ENCODE data around the gene THOP1.

DNA sequence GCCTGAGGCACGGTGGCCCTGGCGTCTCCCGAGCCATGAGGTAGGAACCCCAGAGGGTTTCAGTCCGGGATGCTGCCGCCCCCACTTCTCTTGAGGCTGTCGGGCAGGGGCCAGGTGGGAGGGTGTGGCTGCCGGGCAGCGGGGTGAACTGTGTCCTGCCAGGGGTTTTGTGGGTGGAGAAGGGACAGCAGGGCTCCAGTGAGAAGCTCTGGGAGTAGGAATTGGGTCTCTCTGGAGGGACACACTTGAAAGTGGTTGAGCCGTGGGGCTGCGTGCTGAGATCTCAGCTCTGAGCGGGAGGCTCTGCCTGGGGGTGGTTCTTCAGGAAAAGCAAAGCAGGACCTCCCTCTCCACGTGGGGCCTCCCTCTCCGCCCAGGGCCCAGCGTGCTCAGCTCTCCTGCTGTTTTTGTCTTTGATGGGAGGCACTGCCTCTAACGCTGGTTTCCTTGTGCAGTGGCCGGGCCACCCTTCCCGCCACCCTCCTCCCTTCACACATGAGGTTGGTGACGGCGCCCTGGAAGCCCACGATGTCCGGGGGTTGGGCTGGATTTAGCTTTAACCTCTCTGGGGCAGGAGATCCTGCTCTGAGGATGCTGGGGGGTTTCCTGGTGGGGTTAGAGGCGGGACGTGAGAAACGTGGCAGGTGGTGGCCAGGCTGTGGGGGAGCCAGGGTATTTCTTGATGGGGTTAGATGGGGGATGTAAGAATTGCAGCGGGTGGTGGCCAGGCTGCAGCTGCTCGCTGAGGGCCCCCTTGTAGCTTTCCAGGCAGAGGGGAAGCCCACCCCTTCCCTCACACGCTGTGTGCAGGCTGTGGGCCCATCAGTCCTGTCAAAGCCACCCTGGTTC is 19.1 kb downstream of the THOP1 start:
- TF ChIP-seq, protein P1, sequence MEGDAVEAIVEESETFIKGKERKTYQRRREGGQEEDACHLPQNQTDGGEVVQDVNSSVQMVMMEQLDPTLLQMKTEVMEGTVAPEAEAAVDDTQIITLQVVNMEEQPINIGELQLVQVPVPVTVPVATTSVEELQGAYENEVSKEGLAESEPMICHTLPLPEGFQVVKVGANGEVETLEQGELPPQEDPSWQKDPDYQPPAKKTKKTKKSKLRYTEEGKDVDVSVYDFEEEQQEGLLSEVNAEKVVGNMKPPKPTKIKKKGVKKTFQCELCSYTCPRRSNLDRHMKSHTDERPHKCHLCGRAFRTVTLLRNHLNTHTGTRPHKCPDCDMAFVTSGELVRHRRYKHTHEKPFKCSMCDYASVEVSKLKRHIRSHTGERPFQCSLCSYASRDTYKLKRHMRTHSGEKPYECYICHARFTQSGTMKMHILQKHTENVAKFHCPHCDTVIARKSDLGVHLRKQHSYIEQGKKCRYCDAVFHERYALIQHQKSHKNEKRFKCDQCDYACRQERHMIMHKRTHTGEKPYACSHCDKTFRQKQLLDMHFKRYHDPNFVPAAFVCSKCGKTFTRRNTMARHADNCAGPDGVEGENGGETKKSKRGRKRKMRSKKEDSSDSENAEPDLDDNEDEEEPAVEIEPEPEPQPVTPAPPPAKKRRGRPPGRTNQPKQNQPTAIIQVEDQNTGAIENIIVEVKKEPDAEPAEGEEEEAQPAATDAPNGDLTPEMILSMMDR (conservative IDR thresholded peaks at IDR 0.05; ENCODE audit: low read depth, low read length): no peak
- TF ChIP-seq EZH2phosphoT487 (IDR thresholded peaks at IDR 0.05; ENCODE audit: borderline replicate concordance, low read length) (no peak), EZH2 (IDR thresholded peaks at IDR 0.05; ENCODE audit: low read length, unreplicated experiment) (no peak)
